Stimulated activated CD8-positive, alpha-beta memory T cell treated with anti-CD3 and anti-CD28 coated beads, Interleukin-4, amount 100 ng/mL, for 24 hours (primary cell): ENCODE measurements around the gene SMARCD1.
"Not testable (repeated sequence)": the region's sequence is repeated elsewhere in the genome, so short reads cannot be mapped to it uniquely, and the experiment has no call there.

ENCODE experiments used
- DNase-seq: peaks from one replicate; pipeline ENCODE4 v3.0.0-alpha.2; 2020; ENCODE audit warnings: low read depth

SMARCD1 gene

GRCh38 chr12:50142993-50143392 is 57.9 kb downstream of the SMARCD1 start:
- no peak for DNase-seq

GRCh38 chr12:50145439-50145838 is 60.3 kb downstream of the SMARCD1 start:
- DNase-seq, result no peak

- no peak for DNase-seq
These were observed 62.1 kb downstream of the SMARCD1 start for GRCh38 chr12:50147281-50147680.

- not testable (repeated sequence) for DNase-seq
These were observed 62.9 kb downstream of the SMARCD1 start for GRCh38 chr12:50148011-50148410.

GRCh38 chr12:50149311-50149710 is 64.2 kb downstream of the SMARCD1 start:
- DNase-seq, result no peak
